H1 (cell line): ENCODE results near the gene MECR. TPM values are rescaled to one million over a fixed set of nuclear protein-coding genes. Genes with fewer than 3 reads are reported as not detected.

Experiments used
- CHD7 ChIP-seq: fragments of 300-600 bp; sonication (generic); IDR thresholded peaks from 2 replicates; pipeline ENCODE4 v1.7.1; 2012; ENCODE audit warnings: low read length, moderate library complexity, mild to moderate bottlenecking, inconsistent platforms; ENCODE audit not compliant: insufficient replicate concordance
- KDM5A ChIP-seq: fragments of 200-600 bp; IDR thresholded peaks from 2 replicates; pipeline ENCODE4 v1.7.1; 2012; ENCODE audit warnings: mild to moderate bottlenecking, low read length, inconsistent platforms, mixed read lengths
- PHF8 ChIP-seq: fragments of 200-600 bp; sonication (generic); conservative IDR thresholded peaks from 2 replicates; pipeline ENCODE4 v1.7.1; 2012; ENCODE audit warnings: low read depth, mild to moderate bottlenecking, inconsistent platforms, low read length, moderate library complexity
- TEAD4 ChIP-seq: IDR thresholded peaks from 2 replicates; pipeline ENCODE4 v1.6.1; 2012; ENCODE audit warnings: low read depth, low read length, inconsistent platforms, mixed read lengths
- polyA plus RNA-seq, 7 experiments: library from polyadenylated mRNA; depleted of rRNA in 3 of 7; stranded (reverse) in 5 of 7; unstranded in 2 of 7; fragments of >200 nt in 5 of 7; fragments of 200-250 nt in 2 of 7; gene quantifications; 1 replicate in 5 of 7; 2 replicates in 1 of 7; 4 replicates in 1 of 7; pipeline versions ENCODE4 v1.2.1 to v1.2.3, GENCODE V29; 2011 to 2013; ENCODE audit warnings: missing spikeins in 2 of 7, mixed read lengths in 2 of 7
- total RNA-seq: library from RNA; stranded (reverse); fragmentation: NEBNext Ultra II Directional; extraction: Animal tissue kit (Norgen Biotek cat#: 25700); gene quantifications from 2 replicates; pipeline ENCODE4 v1.2.1, GENCODE V29; 2021

MECR gene
- total and polyA plus RNA-seq, 2 of the 8 experiments (the other 6 are each of a cell fraction or from before 2014, with no cell fraction given), result 24.2 to 24.4 TPM

GRCh38 chr1:29258189-29258975, 27.6 kb upstream of the MECR start (continued):
- TF ChIP-seq CHD7, result no peak
- TF ChIP-seq TEAD4, result no peak
- TF ChIP-seq PHF8, result no peak
- no peak for TF ChIP-seq KDM5A
